22Rv1 (cell line): ENCODE results near the gene RNF111.

Source experiments
- H3K27ac ChIP-seq: fragments of 450-650 bp; 2 replicates; pipeline ENCODE4 v1.5.1; 2017
- ZFX ChIP-seq: fragments of 450-650 bp; IDR thresholded peaks from 2 replicates; pipeline ENCODE4 v1.6.1; 2017; ENCODE audit warnings: antibody characterized with exemption, borderline replicate concordance
- TF ChIP-seq, protein P1 (sequence below): fragments of 450-650 bp; IDR thresholded peaks from 2 replicates; pipeline ENCODE4 v1.5.1; 2017; ENCODE audit warnings: mild to moderate bottlenecking

Gene RNF111

DNA sequence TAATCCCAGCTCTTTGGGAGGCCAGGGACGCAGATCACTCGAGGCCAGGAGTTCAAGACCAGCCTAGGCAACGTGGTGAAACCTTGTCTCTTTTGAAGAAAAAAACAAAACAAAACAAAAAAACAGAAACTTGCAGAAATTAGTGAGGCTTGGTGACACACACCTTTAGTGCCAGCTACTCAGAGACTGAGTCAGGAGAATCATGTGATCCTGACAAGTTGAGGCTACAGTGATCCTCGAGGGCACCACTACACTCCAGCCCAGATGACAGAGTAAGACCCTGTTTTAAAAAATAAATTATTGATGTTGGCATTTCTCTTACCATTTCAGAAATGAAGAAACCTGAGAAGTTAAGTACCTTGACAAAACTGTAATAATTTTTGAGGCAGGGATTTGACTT is 72.9 kb downstream of the RNF111 start:
- no peak overlapping the region for H3K27ac ChIP-seq
- TF ChIP-seq, protein P1, sequence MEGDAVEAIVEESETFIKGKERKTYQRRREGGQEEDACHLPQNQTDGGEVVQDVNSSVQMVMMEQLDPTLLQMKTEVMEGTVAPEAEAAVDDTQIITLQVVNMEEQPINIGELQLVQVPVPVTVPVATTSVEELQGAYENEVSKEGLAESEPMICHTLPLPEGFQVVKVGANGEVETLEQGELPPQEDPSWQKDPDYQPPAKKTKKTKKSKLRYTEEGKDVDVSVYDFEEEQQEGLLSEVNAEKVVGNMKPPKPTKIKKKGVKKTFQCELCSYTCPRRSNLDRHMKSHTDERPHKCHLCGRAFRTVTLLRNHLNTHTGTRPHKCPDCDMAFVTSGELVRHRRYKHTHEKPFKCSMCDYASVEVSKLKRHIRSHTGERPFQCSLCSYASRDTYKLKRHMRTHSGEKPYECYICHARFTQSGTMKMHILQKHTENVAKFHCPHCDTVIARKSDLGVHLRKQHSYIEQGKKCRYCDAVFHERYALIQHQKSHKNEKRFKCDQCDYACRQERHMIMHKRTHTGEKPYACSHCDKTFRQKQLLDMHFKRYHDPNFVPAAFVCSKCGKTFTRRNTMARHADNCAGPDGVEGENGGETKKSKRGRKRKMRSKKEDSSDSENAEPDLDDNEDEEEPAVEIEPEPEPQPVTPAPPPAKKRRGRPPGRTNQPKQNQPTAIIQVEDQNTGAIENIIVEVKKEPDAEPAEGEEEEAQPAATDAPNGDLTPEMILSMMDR, result no peak
- TF ChIP-seq ZFX, result no peak

DNA sequence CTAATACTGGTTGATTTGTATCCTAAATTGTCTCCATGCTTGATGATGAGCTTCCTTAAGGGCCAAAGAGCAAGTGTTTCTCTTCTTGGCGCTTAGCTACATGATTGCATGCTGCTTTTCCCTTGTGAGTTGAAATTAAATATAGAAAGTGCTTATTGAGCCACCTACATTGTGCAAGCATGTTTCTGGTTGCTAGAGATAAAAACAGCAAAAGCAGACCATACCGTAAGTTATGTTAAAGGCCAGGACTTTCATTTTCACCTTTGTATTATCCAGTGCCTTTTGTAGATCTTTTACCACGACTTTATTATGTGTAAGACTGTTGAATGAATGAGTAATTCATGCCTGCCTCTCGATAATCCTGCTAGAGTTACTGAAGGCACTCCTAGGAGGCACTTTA is 75.6 kb downstream of the RNF111 start:
- no peak for TF ChIP-seq ZFX
- TF ChIP-seq, protein P1, result no peak
- H3K27ac ChIP-seq, result no peak overlapping the region

DNA sequence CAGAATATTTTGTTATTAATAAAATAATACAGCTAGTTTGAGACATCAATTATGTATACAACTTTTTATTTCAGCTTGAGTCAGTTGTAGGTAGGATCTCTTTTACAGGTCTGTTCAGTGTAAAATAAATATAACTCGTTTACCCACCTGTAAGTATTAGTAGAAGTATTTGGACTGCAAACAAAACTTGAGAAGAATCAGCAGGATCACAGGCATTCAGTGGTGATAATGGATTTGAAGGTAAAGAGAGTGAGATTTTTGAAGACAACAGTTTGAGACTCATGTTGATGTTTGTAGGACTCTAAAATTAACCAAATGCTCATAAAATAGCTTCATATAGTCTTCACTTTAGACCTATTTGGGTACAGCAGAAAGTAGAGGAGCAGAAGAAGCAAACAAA is 82.0 kb downstream of the RNF111 start:
- TF ChIP-seq, protein P1, result no peak
- TF ChIP-seq ZFX, result no peak

DNA sequence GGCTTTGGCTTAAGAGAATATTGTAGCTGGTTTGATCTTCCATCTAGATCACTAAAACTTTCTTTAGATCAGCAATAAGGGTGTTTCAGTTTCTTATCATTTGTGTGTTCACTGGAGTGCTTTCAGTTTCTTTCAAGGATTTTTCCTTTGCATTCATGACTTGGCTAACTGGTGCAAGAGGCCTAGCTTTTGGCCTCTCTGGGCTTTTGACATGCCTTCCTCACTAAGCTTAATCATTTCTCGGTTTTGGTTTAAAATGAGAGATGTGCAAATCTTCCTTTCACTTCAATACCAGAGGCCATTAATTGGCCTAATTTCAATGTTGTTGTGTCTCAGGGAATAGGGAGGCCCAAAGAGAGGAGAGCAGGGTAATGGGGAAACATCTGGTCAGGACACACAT is 87.1 kb downstream of the RNF111 start:
- TF ChIP-seq ZFX, result no peak
- TF ChIP-seq, protein P1, result no peak
- no peak overlapping the region for H3K27ac ChIP-seq

More for the DNA sequence above, 82.0 kb downstream of the RNF111 start:
- no peak overlapping the region for H3K27ac ChIP-seq

DNA sequence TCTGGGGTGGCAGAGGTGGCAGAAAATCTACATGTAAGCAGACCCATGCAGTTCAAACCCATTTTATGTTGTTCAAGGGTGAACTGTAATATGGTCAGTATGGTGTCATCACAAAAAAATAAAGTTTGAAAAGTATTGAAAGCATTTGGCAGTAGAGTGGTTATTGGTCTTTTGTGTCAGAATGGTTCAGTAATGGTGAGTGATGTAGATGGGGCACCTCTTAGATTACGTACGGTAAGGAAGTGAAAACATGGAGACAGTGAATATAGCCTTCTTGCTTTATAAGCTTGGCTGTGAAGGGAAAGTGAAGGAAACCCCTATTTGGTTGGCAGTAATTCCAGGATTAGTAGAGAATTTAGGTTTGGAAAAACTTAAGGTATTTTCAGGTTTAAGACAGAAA is 100.3 kb downstream of the RNF111 start:
- no peak overlapping the region for H3K27ac ChIP-seq
- TF ChIP-seq, protein P1, result no peak
- TF ChIP-seq ZFX, result no peak

DNA sequence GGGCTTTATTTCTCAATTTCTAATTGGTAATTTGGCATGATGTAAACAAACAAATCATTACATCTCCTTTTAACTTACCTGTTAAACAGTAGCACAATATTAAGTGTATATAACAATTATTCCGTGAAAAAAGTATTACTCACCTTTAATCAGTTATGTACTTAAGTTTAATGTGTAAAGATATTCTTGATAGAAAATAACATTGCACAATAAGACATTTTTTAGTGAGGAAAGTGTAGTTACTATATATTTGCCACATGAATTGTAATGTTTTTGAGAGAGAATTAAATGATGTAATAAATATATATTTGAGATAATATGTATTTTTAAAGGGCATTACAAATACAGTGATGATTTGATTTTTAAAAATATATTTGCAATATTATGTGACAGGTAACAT is 106.6 kb downstream of the RNF111 start:
- TF ChIP-seq, protein P1, result no peak
- no peak for TF ChIP-seq ZFX
- no peak overlapping the region for H3K27ac ChIP-seq

DNA sequence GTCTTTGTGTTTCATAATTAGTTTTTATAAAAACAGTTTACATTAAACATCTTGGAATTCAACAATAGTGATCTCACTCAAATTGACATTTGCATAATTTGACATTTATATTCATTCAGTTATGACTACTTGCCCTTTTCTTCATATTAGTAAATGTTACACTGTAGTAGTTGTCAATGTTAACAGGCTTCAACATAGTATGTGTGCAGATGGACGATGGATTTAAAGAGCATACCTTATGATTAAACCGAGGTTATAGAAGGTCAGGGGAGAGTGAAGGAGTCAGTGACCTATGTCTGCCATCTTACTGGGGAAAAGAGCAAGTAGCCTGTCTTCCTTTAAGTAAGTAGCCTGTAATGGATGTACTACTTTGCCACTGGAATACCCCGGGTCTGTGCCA is 109.0 kb downstream of the RNF111 start:
- TF ChIP-seq, protein P1, result no peak
- no peak for TF ChIP-seq ZFX
- no peak overlapping the region for H3K27ac ChIP-seq
